GM12873 (cell line): ENCODE data around the gene COL26A1.

Experiments used
- TF ChIP-seq, protein P1 (sequence below): IDR thresholded peaks from 2 replicates; pipeline ENCODE4 v1.5.1; 2012; ENCODE audit warnings: low read depth, mild to moderate bottlenecking, moderate library complexity, low read length, control low read depth; ENCODE audit not compliant: insufficient read depth; ENCODE audit errors: missing control alignments

Gene COL26A1

DNA sequence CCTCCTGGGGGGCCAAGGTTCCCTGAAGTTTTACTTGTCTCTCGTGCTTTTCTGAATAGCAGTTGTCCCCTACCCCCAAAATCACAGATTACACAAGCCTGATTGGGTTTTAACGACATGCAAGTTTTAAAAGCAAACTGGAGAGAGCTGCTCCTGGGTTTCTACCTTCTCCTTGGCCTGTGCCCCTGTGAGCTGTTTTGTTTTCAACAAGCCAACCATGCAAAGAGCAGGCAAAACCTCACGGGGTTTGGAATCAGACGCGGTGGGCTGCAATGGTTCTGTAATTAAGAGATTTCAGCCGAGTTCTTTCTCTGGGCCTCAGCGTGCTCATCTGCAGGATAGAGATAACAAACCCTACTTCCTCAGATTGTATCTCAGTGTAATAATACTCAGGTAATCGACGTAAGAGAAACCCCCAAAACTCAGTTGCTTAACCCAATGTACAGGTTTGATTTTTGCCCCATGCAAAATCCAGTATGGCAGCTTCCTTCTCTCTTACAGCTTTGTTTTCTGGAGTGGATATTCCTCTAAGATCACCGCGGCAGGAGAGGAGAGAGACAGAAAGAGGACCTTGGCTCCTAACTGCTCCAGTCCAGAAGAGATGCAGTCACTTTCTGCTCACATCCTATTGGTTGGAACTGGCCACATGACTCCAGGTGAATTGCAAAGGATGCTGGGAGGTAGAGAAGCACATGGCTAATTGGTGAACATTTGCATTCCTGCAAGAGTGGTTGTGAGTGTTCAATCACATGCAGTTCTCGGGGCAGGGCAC, 224.4 kb downstream of the COL26A1 start:
- TF ChIP-seq, protein P1, sequence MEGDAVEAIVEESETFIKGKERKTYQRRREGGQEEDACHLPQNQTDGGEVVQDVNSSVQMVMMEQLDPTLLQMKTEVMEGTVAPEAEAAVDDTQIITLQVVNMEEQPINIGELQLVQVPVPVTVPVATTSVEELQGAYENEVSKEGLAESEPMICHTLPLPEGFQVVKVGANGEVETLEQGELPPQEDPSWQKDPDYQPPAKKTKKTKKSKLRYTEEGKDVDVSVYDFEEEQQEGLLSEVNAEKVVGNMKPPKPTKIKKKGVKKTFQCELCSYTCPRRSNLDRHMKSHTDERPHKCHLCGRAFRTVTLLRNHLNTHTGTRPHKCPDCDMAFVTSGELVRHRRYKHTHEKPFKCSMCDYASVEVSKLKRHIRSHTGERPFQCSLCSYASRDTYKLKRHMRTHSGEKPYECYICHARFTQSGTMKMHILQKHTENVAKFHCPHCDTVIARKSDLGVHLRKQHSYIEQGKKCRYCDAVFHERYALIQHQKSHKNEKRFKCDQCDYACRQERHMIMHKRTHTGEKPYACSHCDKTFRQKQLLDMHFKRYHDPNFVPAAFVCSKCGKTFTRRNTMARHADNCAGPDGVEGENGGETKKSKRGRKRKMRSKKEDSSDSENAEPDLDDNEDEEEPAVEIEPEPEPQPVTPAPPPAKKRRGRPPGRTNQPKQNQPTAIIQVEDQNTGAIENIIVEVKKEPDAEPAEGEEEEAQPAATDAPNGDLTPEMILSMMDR = no peak

DNA sequence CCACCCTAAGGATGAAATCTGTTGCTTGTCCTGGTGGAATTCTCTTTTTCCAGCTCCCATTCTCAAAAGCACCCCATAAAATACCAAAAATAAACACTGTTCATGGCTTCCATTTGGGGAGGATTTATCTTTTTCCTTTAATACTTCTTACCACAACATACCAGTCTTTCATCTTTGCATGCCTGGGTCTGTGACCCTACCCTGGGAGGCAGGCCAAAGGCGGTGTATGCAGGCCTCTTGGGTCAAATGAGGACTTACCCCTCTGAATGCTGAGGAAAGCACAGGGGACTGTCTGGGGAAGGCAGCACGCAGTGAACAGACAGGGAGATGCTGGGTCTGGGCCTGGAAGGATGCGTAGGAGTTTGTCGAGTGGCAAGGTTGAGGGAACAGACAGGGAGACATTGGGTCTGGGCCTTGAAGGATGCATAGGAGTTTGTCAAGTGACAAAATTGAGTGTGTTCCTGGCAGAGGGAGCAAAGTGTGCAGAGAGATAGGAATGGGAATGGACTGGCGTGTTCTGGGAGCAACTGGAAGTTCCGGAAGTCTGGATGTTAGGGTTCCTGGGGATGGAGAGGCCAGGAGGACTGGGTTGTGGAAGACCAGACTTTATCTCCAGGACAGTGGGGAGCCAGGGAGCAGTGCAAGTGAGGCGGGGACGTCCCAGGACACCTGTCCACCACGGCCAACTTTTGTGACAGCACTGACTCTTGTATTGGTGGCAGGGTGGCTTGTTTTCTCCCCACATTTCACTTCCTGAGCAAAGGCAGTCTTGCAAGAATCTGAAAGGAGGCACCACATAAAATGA, 225.7 kb downstream of the COL26A1 start:
- TF ChIP-seq, protein P1 = no peak

DNA sequence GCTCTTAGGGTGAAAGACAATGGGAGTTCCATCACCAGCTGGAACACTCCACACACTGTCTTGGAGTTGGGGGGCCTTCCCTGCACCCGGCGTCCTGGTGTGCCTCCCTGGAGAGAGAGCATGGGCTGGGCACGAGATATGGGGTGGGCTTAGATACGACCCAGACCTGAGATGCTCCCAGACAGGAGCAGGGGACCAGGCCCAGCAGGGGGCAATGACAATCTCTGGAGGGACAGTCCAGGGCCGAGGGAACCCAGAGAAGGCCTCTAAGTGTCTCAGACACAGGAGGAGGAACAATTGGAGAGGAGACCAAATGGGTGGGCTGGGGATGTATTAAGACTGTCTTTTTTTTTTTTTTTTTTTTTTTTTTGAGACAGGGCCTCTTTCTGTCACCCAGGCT, 226.4 kb downstream of the COL26A1 start:
- TF ChIP-seq, protein P1 = no peak

DNA sequence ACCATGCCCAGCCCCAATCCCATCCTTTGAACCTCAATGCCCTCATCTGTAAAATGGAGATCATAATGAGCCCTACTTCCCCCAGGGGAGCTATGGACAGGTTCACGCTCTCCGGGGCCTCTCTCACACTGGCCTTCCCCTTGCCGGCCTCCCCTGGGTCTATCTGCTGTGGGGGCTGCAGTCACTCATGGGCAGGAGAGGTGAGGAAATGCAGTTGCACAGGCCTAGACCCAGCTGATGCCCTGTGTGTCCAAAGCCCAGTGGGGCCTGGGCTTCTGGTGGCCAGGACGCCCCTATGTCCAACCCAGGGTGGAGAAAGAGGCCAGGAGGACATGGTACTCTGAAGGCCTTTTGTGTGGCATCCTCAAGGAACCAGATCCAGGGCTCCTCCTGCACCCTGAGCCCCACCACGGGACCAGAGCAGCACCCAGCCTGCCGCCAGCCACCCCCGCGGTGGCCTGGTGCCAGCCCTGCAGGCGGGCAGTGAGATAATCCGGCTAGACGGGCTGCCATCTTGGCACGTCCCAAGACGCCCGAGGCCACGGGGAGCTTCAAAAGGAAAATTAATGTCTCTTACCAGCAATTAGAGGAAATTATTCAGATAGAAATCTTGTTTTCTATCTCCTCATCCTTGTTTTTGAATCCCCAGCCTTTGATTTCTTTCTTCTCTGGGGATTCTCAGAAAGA, 227.4 kb downstream of the COL26A1 start:
- TF ChIP-seq, protein P1 = no peak

DNA sequence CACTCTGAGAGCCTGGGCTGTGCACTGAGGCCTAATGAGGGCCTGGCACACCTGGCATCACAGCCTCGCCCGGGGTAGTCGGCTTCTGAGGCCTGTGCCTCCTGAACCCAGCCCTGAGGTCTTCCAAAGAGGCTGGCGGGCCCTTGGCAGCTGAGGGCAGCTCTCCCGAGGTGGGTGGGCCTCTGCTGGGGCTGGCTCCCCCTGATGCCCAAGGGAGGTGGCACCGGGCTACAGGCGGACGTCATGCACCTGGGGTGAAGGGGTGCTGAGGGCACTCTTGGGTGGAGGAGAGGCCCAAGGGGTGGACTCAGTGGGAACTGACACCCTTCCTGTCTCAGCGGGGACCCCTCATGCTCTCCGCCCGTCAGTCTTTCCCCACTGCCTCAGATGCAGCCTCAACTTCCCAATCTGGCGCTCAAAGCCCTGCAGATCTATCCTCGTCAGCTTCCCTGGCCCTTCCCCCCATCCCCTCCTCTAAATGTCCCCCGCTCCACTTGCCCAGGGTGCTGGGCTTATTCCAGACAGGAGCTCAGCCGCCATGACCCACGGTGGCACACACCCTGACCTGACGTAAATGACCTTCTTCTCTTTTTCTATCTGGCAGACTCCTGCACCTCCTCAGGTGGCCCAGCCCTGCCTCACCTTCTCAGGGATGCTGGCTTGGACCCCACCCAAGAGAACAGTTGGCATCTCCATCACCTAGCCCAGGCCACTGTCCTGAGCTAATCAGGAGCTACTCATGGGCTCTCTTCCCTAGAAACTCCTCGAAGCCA, 228.2 kb downstream of the COL26A1 start:
- TF ChIP-seq, protein P1 = no peak

DNA sequence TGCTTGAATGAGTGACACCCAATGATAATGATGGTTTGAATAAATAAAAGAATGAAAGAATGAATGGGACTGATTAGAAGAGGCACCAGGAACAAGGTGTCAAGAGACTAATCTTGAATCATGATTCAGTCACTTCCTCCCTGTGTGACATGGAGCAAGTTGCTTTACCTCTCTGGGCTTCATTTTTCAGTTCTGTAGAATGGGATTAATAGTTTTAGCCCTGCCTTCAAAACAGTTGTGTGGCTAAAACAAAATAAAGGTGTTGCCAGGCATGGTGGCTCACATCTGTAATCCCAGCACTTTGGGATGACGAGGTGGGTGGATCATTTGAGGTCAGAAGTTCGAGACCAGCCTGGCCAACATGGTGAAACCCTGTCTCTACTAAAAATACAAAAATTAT, 228.8 kb downstream of the COL26A1 start:
- TF ChIP-seq, protein P1 = no peak
